Tibial artery (tissue), 4 donors: Measurements from ENCODE around the gene TCEA2.
A peak's percentile ranks its signal among the peaks of the same experiment; 100 is the strongest.

ENCODE experiments used
- DNase-seq, 2 donors: peaks; one replicate each; pipeline ENCODE4 v3.0.0-alpha.2; 2019
- H3K27ac ChIP-seq, 2 donors: fragments of 200-600 bp; sonication (generic) in 1 of 2; 1 replicate in 1 of 2; 2 replicates in 1 of 2; pipeline ENCODE4 v1.5.1; 2018 to 2019; ENCODE audit warnings: mild to moderate bottlenecking in 1 of 2
- H3K27me3 ChIP-seq, 2 donors: fragments of 200-600 bp; sonication (generic) in 1 of 2; one replicate each; pipeline versions ENCODE4 v1.5.1 to v1.6.0; 2016 to 2019
- H3K36me3 ChIP-seq, 3 donors: fragments of 200-600 bp; sonication (generic) in 2 of 3; one replicate each; pipeline ENCODE4 v1.5.1; 2016 to 2019; ENCODE audit warnings: mild to moderate bottlenecking in 2 of 3
- H3K4me1 ChIP-seq, 4 donors: fragments of 200-600 bp; sonication (generic) in 2 of 4; 1 replicate in 3 of 4; 2 replicates in 1 of 4; pipeline ENCODE4 v1.5.1; 2016 to 2019
- H3K4me3 ChIP-seq, 2 donors: fragments of 200-600 bp; sonication (generic) in 1 of 2; 1 replicate in 1 of 2; 2 replicates in 1 of 2; pipeline ENCODE4 v1.5.1; 2018 to 2019; ENCODE audit warnings: mild to moderate bottlenecking in 2 of 2
- H3K9me3 ChIP-seq, 3 donors: fragments of 200-600 bp; sonication (generic) in 1 of 3; one replicate each; pipeline ENCODE4 v1.5.1; 2016 to 2019
- CTCF ChIP-seq, 2 experiments: fragments of 200-600 bp in 1 of 2; fragments of 450-650 bp in 1 of 2; IDR thresholded peaks; one replicate each; pipeline ENCODE4 v1.5.1; 2017 to 2019; ENCODE audit warnings: antibody characterized with exemption in 2 of 2, mild to moderate bottlenecking in 1 of 2, moderate library complexity in 1 of 2
- intact Hi-C: fragments of 100-400 bp; cut with DNase I; formaldehyde crosslinking; loops from one replicate; pipeline ENCODE4 v1.15.0; 2023; ENCODE audit warnings: low total_unique reads

The TCEA2 gene

GRCh38 chr20:64045346-64046011 is 17.5 kb upstream of the TCEA2 start:
- TF ChIP-seq CTCF (IDR thresholded peaks at IDR 0.05), result no peak
- Histone ChIP-seq H3K27me3 (peaks cover 9 to 94% of the 10 kb centered on the region in 2 donors), H3K9me3 (no peaks in the 10 kb centered on the region), H3K4me1 (peaks cover 0 to 37% (median 25%) of the 10 kb centered on the region in 4 donors), H3K4me3 (no peak overlapping the region), H3K36me3 (no peaks in the 10 kb centered on the region), H3K27ac (no peak overlapping the region)
- intact Hi-C loops, result no loop called here
- no peak for DNase-seq

- intact Hi-C loops, result no loop called here
- H3K27me3 ChIP-seq, result peaks cover 9 to 94% of the 10 kb centered on the region in 2 donors
- DNase-seq, result no peak
- no peaks in the 10 kb centered on the region for H3K9me3 ChIP-seq
- H3K27ac ChIP-seq, result no peak overlapping the region
- no peak for TF ChIP-seq CTCF (IDR thresholded peaks at IDR 0.05)
- H3K4me1 ChIP-seq, result peaks cover 0 to 29% (median 19%) of the 10 kb centered on the region in 4 donors
- H3K4me3 ChIP-seq, result peak overlapping the region; percentile 23 to 39
- H3K36me3 ChIP-seq, result no peaks in the 10 kb centered on the region
Observed at GRCh38 chr20:64047046-64047389, 16.0 kb upstream of the TCEA2 start.

GRCh38 chr20:64047968-64048401 is 15.0 kb upstream of the TCEA2 start:
- H3K4me3 ChIP-seq, result peak overlapping the region; percentile 32 to 39
- H3K4me1 ChIP-seq, result peaks cover 0 to 24% (median 14%) of the 10 kb centered on the region in 4 donors
- H3K27ac ChIP-seq, result no peak overlapping the region
- intact Hi-C loops, result no loop called here
- no peak for TF ChIP-seq CTCF (IDR thresholded peaks at IDR 0.05)
- no peaks in the 10 kb centered on the region for H3K9me3 ChIP-seq
- no peaks in the 10 kb centered on the region for H3K36me3 ChIP-seq
- H3K27me3 ChIP-seq, result peaks cover 5 to 96% of the 10 kb centered on the region in 2 donors
- DNase-seq, result no peak

GRCh38 chr20:64048402-64049044 is 14.5 kb upstream of the TCEA2 start:
- no peak for DNase-seq
- H3K27me3 ChIP-seq, result peaks cover 5 to 97% of the 10 kb centered on the region in 2 donors
- intact Hi-C loops, result no loop called here
- H3K9me3 ChIP-seq, result no peaks in the 10 kb centered on the region
- no peak overlapping the region for H3K27ac ChIP-seq
- TF ChIP-seq CTCF (IDR thresholded peaks at IDR 0.05), result no peak
- no peaks in the 10 kb centered on the region for H3K36me3 ChIP-seq
- H3K4me1 ChIP-seq, result peaks cover 0 to 24% (median 14%) of the 10 kb centered on the region in 4 donors
- H3K4me3 ChIP-seq, result peak overlapping the region; percentile 32 to 39

- Histone ChIP-seq H3K27me3 (peaks cover 5 to 97% of the 10 kb centered on the region in 2 donors), H3K27ac (no peak within 1 kb of the TSS), H3K9me3 (no peaks in the 10 kb centered on the region), H3K4me3 (peak within 1 kb of the TSS; percentile 32 to 39), H3K36me3 (no peaks in the 10 kb centered on the region), H3K4me1 (peaks cover 0 to 24% (median 14%) of the 10 kb centered on the region in 4 donors)
- no peak for TF ChIP-seq CTCF (IDR thresholded peaks at IDR 0.05)
- no peak for DNase-seq
- intact Hi-C loops, result no loop called here
Observed at GRCh38 chr20:64049060-64049877, 13.7 kb upstream of the TCEA2 start, which contains the start of gene SOX18. Gene SOX18, minus strand, starts transcription at chr20:64049639. Its CDS starts 123 bp downstream, at chr20:64049516.
